ENCODE measurements around the gene ADGRD2.
A peak's percentile ranks its signal among the peaks of the same experiment; 100 is the strongest.

Gene ADGRD2

DNA sequence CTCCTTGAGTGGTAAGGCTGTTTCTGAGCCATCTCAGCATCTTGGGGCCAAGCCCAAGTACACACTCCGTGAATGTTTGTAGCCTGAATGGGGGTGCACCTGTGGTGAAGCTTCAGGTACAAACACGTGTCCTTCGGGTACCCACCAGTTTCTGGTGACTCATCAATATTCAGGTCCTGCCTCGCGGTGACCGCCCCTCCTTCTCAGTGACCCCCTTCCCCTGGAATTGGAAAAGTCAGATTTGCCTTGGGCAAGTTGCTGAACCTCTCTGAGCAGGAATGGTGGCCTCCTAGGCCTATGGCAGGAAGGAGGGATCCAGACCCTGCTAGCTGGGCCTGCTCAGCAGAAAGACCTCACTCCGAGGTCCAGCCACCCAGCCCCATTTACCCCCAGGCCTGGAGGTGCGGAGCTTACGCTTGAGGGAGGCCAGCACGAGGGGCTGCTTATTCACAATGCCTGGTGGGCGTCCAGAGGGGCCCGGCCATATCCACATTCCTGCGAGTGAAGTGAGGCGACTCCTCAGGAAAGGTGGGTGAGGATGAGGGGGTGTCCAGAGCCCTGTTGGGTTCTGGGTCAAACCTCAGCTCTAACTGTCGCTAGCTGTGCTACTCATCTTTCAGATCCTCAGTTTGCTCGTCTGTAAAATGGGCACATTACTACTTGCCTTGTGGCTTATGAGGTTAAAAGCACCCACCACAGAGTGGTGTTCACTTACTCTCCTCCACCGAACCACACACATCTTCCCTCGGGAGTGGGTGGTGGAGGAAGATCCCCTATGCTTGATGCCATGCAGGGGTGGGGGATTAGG is 7.0 kb downstream of the ADGRD2 start:
- no peak for DNase-seq

- DNase-seq, result no peak
Observed at GRCh38 chr9:124457887-124458431, 7.7 kb downstream of the ADGRD2 start.

- DNase-seq, result no peak
Observed at GRCh38 chr9:124458441-124458840, 8.2 kb downstream of the ADGRD2 start.

DNA sequence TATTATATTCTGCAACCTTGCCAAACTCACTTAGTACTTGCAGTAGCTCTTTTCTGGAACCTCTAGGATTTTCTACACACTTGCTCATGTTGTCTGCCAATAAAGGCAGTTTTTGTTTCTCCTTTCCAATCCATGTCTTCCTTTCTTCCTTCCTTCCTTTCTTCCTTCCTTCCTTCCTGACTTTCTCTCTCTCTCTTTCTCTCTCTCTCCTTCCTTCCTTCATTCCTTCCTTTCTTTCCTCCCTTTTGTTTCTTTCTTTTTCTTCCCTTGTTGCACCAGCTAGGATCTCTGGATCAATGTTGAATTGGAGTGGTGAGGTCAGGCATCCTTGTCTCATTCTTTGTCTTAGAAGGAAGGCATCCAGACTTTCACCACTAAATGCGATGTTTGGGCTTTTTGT is 12.5 kb downstream of the ADGRD2 start:
- DNase-seq, result no peak

- no peak for DNase-seq
Observed at GRCh38 chr9:124465736-124466135, 15.5 kb downstream of the ADGRD2 start.

GRCh38 chr9:124467410-124468060 is 17.3 kb downstream of the ADGRD2 start:
- DNase-seq, result no peak

DNA sequence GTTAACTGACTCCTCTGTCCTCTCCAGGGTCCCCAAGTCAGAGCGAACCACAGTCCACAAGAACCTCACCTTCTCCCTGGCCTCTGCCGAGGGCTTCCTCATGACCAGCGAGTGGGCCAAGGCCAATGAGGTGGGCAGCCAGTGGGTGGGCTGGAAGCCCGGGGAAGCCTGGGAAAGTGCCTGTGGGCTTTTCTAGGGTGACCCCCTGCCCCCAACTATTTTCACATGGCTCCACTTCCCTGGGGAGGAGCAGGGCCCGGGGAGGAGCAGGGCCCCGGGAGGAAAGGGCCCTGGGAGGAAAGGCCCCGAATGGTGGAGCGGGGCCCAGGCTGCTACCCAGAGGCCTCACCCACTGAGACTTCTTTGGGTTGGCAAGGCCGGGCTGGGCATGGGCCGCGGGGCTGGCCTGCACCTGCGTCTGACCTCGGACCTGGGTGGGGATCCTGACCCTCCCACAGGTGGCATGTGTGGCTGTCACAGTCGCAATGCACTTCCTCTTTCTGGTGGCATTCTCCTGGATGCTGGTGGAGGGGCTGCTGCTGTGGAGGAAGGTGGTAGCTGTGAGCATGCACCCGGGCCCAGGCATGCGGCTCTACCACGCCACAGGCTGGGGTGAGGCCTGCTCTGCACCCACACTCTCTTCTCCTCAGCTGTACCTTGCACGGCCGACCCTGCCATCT is 17.9 kb downstream of the ADGRD2 start:
- no peak for DNase-seq

GRCh38 chr9:124469011-124469832 is 19.0 kb downstream of the ADGRD2 start:
- DNase-seq, result no peak

DNA sequence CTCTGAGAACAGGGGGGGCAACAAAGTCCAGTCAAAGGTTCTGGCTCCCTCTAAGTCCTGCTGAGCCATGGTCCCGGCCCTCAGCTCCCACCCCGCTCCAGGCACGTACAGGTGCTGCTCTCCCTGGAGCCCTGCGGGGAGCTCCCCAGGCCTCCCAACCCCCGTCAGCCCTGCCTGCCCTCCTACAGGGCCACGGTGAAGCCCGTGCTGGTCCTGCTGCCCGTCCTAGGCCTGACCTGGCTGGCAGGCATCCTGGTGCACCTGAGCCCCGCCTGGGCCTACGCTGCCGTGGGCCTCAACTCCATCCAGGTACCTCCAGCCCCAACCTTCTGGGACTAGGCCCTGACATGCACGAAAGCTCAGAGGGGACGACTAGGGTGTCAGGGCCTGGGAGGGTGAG is 20.1 kb downstream of the ADGRD2 start:
- no peak for DNase-seq

GRCh38 chr9:124470726-124471125 is 20.5 kb downstream of the ADGRD2 start:
- DNase-seq, result no peak

GRCh38 chr9:124471761-124472160 is 21.5 kb downstream of the ADGRD2 start:
- peak in 2 of 3 experiments; percentile 22 to 53 for DNase-seq

DNA sequence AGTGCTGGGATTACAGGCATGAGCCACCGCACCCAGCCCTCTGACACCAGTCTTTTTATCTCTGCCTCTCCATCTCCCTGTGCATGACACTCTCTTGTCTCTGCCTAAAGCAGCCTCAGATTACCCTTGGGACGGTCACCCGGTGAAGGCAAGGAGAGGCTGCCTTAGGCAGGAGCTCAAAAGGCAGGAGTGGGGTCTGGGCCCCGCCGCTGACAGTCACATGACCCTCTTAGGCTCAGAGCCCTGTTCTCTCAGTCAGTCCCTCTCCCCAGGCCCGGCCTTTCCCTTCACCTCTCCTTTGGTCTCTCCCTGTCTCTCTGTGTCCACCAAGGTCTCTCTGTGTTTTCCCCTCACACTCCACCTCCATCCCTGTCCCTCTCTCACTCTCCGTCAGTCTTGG is 22.5 kb downstream of the ADGRD2 start:
- no peak for DNase-seq

- no peak for DNase-seq
Observed at GRCh38 chr9:124473310-124473709, 23.1 kb downstream of the ADGRD2 start.

- no peak for DNase-seq
Observed at GRCh38 chr9:124474151-124474550, 23.9 kb downstream of the ADGRD2 start.

- DNase-seq, result no peak
Observed at GRCh38 chr9:124475158-124475867, 25.1 kb downstream of the ADGRD2 start.

DNA sequence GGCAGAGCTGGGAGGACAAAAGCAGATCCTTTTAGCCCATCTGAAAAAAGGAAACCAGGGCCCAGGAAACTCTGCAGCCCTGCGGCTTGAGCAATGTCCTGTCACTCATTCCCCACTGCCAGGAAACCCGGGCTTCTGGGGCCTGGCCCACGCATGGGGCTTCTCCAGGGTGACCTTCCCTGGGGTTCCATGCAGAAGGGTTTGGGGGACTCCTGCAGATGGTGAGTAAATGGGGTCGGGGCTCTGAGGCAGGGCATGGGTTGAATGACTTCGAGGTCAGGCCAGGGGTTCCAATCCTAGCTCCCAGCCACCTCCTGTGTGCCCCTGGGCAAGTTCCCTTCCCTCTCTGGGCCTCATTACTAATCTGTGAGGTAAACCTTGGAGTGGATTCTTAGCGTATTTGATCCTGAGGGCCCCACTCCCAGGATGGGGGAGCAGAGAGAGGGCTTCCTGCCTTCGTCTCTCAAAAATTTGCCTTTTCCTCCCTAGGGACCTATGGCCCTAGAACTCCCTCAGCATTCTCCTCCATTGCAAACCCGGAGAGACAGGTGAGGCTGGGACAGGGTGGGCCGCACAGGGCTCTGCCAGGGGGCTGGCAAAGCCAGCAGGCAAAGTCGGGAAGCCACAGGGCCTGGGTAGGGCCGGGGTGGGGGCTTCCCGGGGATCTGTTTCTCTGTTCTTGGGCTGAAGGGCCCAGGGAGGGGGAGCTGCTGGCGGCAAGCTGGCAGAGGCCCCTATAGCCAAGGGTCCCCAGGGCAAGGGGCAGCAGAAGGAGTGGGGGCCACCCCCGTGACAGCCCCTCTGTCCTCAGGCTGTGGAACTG is 25.8 kb downstream of the ADGRD2 start:
- no peak for DNase-seq

- peak; percentile 16 to 86 (median 80) for DNase-seq
Observed at GRCh38 chr9:124477211-124477647, 27.0 kb downstream of the ADGRD2 start.

DNA sequence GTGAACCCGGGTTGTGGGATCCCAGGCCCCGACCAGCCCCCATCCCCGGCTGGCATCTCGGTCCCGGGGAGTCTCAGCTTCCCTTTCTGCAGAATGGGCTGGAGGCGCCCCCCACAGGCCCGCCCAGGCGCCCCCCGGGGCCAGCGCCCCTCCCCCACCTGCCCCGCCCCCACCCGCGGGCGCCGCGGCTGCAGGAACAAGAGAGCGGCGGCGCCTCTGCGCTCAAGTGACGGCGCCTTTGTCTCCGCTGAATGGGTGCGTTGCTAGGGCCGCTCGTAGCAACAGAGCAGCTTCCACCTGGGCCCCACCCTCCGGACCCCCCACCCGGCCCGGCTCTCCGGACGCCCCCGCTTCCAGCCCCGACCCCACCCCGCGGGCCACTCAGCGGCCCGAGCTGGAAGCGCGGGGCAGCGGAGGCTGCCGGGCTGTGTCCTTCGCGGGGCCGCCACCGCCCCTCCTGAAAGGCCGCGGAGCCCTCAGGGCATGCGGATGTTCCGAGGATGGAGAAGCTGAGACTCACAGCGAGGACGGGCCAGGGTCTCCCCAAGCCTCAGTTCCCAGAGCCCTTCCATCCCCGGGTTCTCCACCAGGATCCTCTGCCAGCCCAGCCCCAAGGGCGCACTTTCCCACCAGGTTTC is 27.5 kb downstream of the ADGRD2 start:
- DNase-seq, result peak; percentile 49 to 93 (median 91)

DNA sequence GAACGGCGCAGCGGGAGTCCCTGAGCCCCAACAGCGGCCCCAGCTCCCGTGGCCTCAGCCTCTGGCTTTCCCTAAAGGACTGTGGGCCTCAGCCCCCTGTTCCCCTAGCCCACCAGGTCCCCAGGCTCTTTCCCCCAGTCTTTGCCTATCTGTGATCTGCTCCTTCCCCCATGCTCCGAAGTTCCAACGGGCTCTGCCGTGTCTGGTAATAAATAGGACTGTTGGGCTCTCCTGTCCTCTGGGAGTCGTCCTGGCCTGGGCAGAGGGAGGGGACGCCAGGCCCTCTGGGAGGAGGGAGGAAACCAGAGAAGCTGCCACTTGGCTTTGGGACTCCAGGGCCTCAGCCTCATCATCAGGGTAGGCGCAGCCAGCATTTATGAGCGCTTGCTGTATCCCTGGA is 28.1 kb downstream of the ADGRD2 start:
- peak in 2 of 3 experiments; percentile 68 to 75 for DNase-seq

DNA sequence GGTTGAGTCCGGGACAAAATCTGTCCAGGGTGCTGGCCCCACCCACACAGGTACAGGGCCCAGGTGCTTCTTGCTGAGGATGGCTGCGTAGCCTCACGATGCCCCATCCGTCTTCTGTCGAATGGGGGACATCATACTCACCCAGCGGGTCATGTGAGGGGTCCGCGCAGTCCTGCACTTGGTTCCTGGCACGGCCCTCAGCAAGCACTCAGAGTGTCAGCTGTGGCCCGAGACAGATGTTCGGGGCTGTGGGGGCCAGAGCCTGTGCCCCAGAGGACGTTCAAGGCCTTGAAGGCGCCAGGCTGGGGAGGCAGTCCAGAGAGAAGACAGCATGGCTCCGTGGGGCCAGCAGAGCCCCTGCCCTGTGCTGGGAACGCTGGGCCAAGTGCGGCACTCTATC is 29.1 kb downstream of the ADGRD2 start:
- no peak for DNase-seq

Measured in NCI-H1417 (cell line).